Lower leg skin (tissue), 3 donors: ENCODE results near the gene APOC1.

ENCODE experiments used
- POLR2A ChIP-seq, 2 donors: fragments of 450-650 bp; IDR thresholded peaks; one replicate each; pipeline ENCODE4 v1.6.1; 2016 to 2017; ENCODE audit warnings: antibody characterized with exemption in 2 of 2, mild to moderate bottlenecking in 1 of 2, moderate library complexity in 1 of 2
- TF ChIP-seq, protein P1 (sequence below), 3 donors: fragments of 450-650 bp; IDR thresholded peaks; one replicate each; pipeline ENCODE4 v1.5.1; 2016; ENCODE audit warnings: antibody characterized with exemption in 3 of 3, mild to moderate bottlenecking in 3 of 3, moderate library complexity in 2 of 3

DNA sequence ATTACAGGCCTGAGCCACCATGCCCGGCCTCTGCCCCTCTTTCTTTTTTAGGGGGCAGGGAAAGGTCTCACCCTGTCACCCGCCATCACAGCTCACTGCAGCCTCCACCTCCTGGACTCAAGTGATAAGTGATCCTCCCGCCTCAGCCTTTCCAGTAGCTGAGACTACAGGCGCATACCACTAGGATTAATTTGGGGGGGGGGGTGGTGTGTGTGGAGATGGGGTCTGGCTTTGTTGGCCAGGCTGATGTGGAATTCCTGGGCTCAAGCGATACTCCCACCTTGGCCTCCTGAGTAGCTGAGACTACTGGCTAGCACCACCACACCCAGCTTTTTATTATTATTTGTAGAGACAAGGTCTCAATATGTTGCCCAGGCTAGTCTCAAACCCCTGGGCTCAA, 4.6 kb upstream of the APOC1 start:
- TF ChIP-seq, protein P1, sequence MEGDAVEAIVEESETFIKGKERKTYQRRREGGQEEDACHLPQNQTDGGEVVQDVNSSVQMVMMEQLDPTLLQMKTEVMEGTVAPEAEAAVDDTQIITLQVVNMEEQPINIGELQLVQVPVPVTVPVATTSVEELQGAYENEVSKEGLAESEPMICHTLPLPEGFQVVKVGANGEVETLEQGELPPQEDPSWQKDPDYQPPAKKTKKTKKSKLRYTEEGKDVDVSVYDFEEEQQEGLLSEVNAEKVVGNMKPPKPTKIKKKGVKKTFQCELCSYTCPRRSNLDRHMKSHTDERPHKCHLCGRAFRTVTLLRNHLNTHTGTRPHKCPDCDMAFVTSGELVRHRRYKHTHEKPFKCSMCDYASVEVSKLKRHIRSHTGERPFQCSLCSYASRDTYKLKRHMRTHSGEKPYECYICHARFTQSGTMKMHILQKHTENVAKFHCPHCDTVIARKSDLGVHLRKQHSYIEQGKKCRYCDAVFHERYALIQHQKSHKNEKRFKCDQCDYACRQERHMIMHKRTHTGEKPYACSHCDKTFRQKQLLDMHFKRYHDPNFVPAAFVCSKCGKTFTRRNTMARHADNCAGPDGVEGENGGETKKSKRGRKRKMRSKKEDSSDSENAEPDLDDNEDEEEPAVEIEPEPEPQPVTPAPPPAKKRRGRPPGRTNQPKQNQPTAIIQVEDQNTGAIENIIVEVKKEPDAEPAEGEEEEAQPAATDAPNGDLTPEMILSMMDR (IDR thresholded peaks at IDR 0.05): no peak
- no peak for TF ChIP-seq POLR2A (IDR thresholded peaks at IDR 0.05)
